HL-60 (cell line): ENCODE measurements around the gene RAB28.

Experiments
- GABPA ChIP-seq: IDR thresholded peaks from 2 replicates; pipeline ENCODE4 v1.6.1; 2012; ENCODE audit warnings: low read depth
- POLR2AphosphoS5 ChIP-seq: IDR thresholded peaks from 2 replicates; pipeline ENCODE4 v1.6.1; 2012; ENCODE audit warnings: low read depth
- SPI1 ChIP-seq: IDR thresholded peaks from 2 replicates; pipeline ENCODE4 v1.6.1; 2012; ENCODE audit warnings: low read depth, mild to moderate bottlenecking, borderline replicate concordance
- TF ChIP-seq, protein P1 (sequence below): IDR thresholded peaks from one replicate; pipeline ENCODE4 v1.5.1; 2011; ENCODE audit warnings: low read length, control low read depth, inconsistent platforms; ENCODE audit not compliant: insufficient read depth
- TF ChIP-seq, protein P2 (sequence below): IDR thresholded peaks from 2 replicates; pipeline ENCODE4 v1.6.1; 2012; ENCODE audit warnings: low read depth; ENCODE audit not compliant: insufficient replicate concordance

DNA sequence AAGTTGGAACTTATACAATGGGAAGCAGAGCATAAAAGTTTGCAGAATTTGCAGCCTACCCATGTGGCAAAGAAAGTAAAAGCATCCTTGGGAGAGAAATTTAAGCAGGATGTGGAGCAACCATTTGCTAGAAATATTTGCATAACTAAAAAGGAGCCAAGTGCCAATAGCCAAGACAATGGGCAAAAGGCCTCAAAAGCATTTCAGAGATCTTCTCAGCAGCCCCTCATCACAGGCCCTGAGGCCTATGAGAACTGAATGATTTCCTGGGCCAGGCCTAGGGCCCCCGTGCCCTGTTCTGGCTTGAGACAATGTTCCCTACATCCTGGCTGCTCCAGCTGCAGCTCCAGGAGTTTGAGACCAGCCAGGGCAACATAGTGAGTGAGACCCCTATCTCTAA lies 25.3 kb upstream of the RAB28 start:
- TF ChIP-seq, protein P1, sequence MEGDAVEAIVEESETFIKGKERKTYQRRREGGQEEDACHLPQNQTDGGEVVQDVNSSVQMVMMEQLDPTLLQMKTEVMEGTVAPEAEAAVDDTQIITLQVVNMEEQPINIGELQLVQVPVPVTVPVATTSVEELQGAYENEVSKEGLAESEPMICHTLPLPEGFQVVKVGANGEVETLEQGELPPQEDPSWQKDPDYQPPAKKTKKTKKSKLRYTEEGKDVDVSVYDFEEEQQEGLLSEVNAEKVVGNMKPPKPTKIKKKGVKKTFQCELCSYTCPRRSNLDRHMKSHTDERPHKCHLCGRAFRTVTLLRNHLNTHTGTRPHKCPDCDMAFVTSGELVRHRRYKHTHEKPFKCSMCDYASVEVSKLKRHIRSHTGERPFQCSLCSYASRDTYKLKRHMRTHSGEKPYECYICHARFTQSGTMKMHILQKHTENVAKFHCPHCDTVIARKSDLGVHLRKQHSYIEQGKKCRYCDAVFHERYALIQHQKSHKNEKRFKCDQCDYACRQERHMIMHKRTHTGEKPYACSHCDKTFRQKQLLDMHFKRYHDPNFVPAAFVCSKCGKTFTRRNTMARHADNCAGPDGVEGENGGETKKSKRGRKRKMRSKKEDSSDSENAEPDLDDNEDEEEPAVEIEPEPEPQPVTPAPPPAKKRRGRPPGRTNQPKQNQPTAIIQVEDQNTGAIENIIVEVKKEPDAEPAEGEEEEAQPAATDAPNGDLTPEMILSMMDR, result no peak
- TF ChIP-seq, protein P2, sequence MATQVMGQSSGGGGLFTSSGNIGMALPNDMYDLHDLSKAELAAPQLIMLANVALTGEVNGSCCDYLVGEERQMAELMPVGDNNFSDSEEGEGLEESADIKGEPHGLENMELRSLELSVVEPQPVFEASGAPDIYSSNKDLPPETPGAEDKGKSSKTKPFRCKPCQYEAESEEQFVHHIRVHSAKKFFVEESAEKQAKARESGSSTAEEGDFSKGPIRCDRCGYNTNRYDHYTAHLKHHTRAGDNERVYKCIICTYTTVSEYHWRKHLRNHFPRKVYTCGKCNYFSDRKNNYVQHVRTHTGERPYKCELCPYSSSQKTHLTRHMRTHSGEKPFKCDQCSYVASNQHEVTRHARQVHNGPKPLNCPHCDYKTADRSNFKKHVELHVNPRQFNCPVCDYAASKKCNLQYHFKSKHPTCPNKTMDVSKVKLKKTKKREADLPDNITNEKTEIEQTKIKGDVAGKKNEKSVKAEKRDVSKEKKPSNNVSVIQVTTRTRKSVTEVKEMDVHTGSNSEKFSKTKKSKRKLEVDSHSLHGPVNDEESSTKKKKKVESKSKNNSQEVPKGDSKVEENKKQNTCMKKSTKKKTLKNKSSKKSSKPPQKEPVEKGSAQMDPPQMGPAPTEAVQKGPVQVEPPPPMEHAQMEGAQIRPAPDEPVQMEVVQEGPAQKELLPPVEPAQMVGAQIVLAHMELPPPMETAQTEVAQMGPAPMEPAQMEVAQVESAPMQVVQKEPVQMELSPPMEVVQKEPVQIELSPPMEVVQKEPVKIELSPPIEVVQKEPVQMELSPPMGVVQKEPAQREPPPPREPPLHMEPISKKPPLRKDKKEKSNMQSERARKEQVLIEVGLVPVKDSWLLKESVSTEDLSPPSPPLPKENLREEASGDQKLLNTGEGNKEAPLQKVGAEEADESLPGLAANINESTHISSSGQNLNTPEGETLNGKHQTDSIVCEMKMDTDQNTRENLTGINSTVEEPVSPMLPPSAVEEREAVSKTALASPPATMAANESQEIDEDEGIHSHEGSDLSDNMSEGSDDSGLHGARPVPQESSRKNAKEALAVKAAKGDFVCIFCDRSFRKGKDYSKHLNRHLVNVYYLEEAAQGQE, result no peak
- TF ChIP-seq POLR2AphosphoS5, result no peak
- no peak for TF ChIP-seq SPI1
- TF ChIP-seq GABPA, result no peak
